K562 (cell line): ENCODE results near the gene GOLPH3L. TPM values are rescaled to one million over a fixed set of nuclear protein-coding genes. Genes with fewer than 3 reads are reported as not detected.

ENCODE experiments used
- ATAC-seq: fragments of 200-7000 bp; cut with Tn5 transposase; 3 replicates; pipeline ENCODE4 v1.9.1; 2020; ENCODE audit warnings: moderate library complexity
- BruUV-seq: library from RNA; stranded (reverse); fragments of 400-500 nt; replicated peaks from 2 replicates; lab custom pipeline; 2021; lab: Mats Ljungman, UMichigan
- CTCF ChIA-PET: fragments of 300-600 bp; formaldehyde crosslinking; extraction: SDS; loops from one replicate; lab custom pipeline; 2021; ENCODE audit warnings: low intra/inter-chr PET ratio; lab: Yijun Ruan, JAX
- POLR2A ChIA-PET: fragments of 300-600, 350-650 bp; sonication (Branson Sonifier 250); formaldehyde crosslinking; extraction: SDS; loops from one replicate; lab custom pipeline; 2021; ENCODE audit warnings: antibody characterized with exemption, inconsistent platforms; lab: Yijun Ruan, JAX
- DNase-seq, 4 experiments: peaks; one replicate each; pipeline versions ENCODE4 v3.0.0 to v3.0.0-alpha.2; 2011 to 2018; ENCODE audit warnings: low spot score in 3 of 4, mixed read lengths in 3 of 4; ENCODE audit errors: extremely low read depth in 1 of 4
- FAIRE-seq: peaks from 2 replicates; lab custom pipeline; 2011; peaks lifted over from hg19 to GRCh38; lab: Jason Lieb, UNC
- H2AFZ ChIP-seq: 2 replicates; pipeline ENCODE4 v1.6.0; 2011; ENCODE audit warnings: low read depth, low read length, control low read depth, inconsistent platforms
- H3K27ac ChIP-seq: fragments of 200-600 bp; 3 replicates; pipeline ENCODE4 v1.8.0; 2011; ENCODE audit warnings: low read depth, mild to moderate bottlenecking, control low read depth, inconsistent platforms, low read length, moderate library complexity, mixed read lengths; ENCODE audit errors: extremely low read depth
- H3K27me3 ChIP-seq, 2 experiments: fragments of 300-600 bp in 1 of 2; 2 replicates in 1 of 2; 3 replicates in 1 of 2; pipeline versions ENCODE4 v1.6.0 to v1.8.0; 2011; ENCODE audit warnings: inconsistent platforms in 2 of 2, low read length in 2 of 2, mild to moderate bottlenecking in 1 of 2, mixed read lengths in 1 of 2, moderate library complexity in 1 of 2; ENCODE audit not compliant: control insufficient read depth in 2 of 2, insufficient read depth in 2 of 2
- H3K36me3 ChIP-seq: fragments of 300-600 bp; 3 replicates; pipeline ENCODE4 v1.8.0; 2011; ENCODE audit warnings: mild to moderate bottlenecking, low read length, inconsistent platforms; ENCODE audit not compliant: control insufficient read depth, insufficient read depth
- H3K4me1 ChIP-seq, 2 experiments: fragments of 200-600 bp in 1 of 2; replicated peaks in 1 of 2; 2 replicates in 1 of 2; 3 replicates in 1 of 2; pipeline versions ENCODE4 v1.5.1 to v1.8.0; 2011; ENCODE audit warnings: inconsistent platforms in 2 of 2, low read length in 2 of 2, mild to moderate bottlenecking in 1 of 2, mixed read lengths in 1 of 2, moderate library complexity in 1 of 2; ENCODE audit not compliant: control insufficient read depth in 2 of 2, insufficient read depth in 2 of 2
- H3K4me2 ChIP-seq: 2 replicates; pipeline ENCODE4 v1.6.1; 2011; ENCODE audit warnings: low read length, control low read depth, inconsistent platforms, mixed read lengths; ENCODE audit not compliant: insufficient read depth
- H3K4me3 ChIP-seq: fragments of 200-600 bp; sonication (generic), shearing (Covaris generic); 2 replicates; pipeline ENCODE4 v1.5.1; 2016; ENCODE audit warnings: control low read depth, inconsistent platforms
- H3K79me2 ChIP-seq: fragments of 200-600 bp; 3 replicates; pipeline ENCODE4 v1.8.0; 2011; ENCODE audit warnings: low read length, inconsistent platforms; ENCODE audit not compliant: control insufficient read depth, insufficient read depth
- H3K9ac ChIP-seq, 2 experiments: 2 replicates each; pipeline versions ENCODE4 v1.6.0 to v1.6.1; 2011; ENCODE audit warnings: low read depth in 2 of 2, low read length in 2 of 2, control low read depth in 1 of 2, inconsistent platforms in 1 of 2, mild to moderate bottlenecking in 1 of 2, mixed read lengths in 1 of 2; ENCODE audit not compliant: insufficient read depth in 1 of 2
- H3K9me1 ChIP-seq: one replicate; pipeline ENCODE4 v1.6.0; 2011; ENCODE audit warnings: inconsistent platforms, mild to moderate bottlenecking, low read length, moderate library complexity; ENCODE audit not compliant: control insufficient read depth, insufficient read depth
- H3K9me3 ChIP-seq: replicated peaks from 2 replicates; pipeline ENCODE4 v1.5.1; 2011; ENCODE audit warnings: low read depth, low read length, inconsistent platforms; ENCODE audit not compliant: control insufficient read depth, insufficient read depth
- H4K20me1 ChIP-seq: replicated peaks from 2 replicates; pipeline ENCODE4 v1.6.1; 2011; ENCODE audit warnings: low read length, inconsistent platforms, mixed read lengths; ENCODE audit not compliant: control insufficient read depth, insufficient read depth
- ARID2 ChIP-seq: fragments of 450-650 bp; IDR thresholded peaks from 2 replicates; pipeline ENCODE4 v1.6.1; 2017; ENCODE audit warnings: antibody characterized with exemption, mild to moderate bottlenecking
- BRCA1 ChIP-seq, 2 experiments: fragments of 450-650 bp in 1 of 2; sonication (generic) in 1 of 2; formaldehyde crosslinking in 1 of 2; IDR thresholded peaks; 2 replicates each; pipeline versions ENCODE4 v1.5.0 to v1.6.1; 2017 to 2020; ENCODE audit warnings: mild to moderate bottlenecking in 1 of 2, missing genetic modification reagents in 1 of 2
- MXI1 ChIP-seq: IDR thresholded peaks from 2 replicates; pipeline ENCODE4 v1.6.1; 2011; ENCODE audit warnings: low read depth, mild to moderate bottlenecking, improper control_type of control experiment, low read length
- MYNN ChIP-seq, 2 experiments: sonication (generic); formaldehyde crosslinking in 1 of 2; IDR thresholded peaks; 2 replicates each; pipeline versions ENCODE4 v1.5.0 to v1.6.1; 2016 to 2020; ENCODE audit warnings: antibody characterized with exemption in 1 of 2, missing genetic modification reagents in 1 of 2
- NUFIP1 ChIP-seq: fragments of 450-650 bp; IDR thresholded peaks from 2 replicates; pipeline ENCODE4 v1.6.1; 2018; ENCODE audit not compliant: partially characterized antibody
- POLR2G ChIP-seq: fragments of 200-400 bp; formaldehyde crosslinking; IDR thresholded peaks from 2 replicates; pipeline ENCODE4 v1.6.1; 2017; ENCODE audit warnings: low read depth, mild to moderate bottlenecking, antibody characterized with exemption, low read length, moderate library complexity
- SMARCE1 ChIP-seq: fragments of 450-650 bp; IDR thresholded peaks from 2 replicates; pipeline ENCODE4 v1.7.1; 2016; ENCODE audit warnings: mild to moderate bottlenecking
- SRF ChIP-seq, 2 experiments: fragments of 250-450, 450-650 bp in 1 of 2; sonication (Bioruptor Pico) in 1 of 2; sonication (generic) in 1 of 2; formaldehyde crosslinking; IDR thresholded peaks; 2 replicates each; pipeline versions ENCODE4 v1.5.0 to v1.5.1; 2020 to 2022; ENCODE audit warnings: mild to moderate bottlenecking in 1 of 2, missing genetic modification reagents in 1 of 2
- WGBS: fragments of 100-300 bp; shearing (Covaris generic); methylation state at CpG from one replicate; pipeline ENCODE4 v1.1.6; 2016; ENCODE audit warnings: low coverage, mixed read lengths; ENCODE audit not compliant: insufficient coverage; ENCODE audit errors: missing lambda C conversion rate; 5-methylcytosine and 5-hydroxymethylcytosine counted together
- in situ Hi-C: fragments of 300-500 bp; cut with MboI; formaldehyde crosslinking; loops from 4 replicates; pipeline ENCODE4 v1.15.0; 2018; ENCODE audit warnings: inconsistent platforms, mixed read lengths
- intact Hi-C: fragments of 100-400 bp; cut with micrococcal nuclease; formaldehyde crosslinking; loops from 2 replicates; pipeline ENCODE4 v1.14.2; 2022
- polyA plus RNA-seq, 8 experiments: library from polyadenylated mRNA; depleted of rRNA in 4 of 8; stranded (reverse) in 5 of 8; unstranded in 3 of 8; fragments of >200 nt; fragmentation: Nextera tagmentation in 2 of 8; fragmentation: Illumina TruSeq in 1 of 8; extraction: Ambion mirVana in 2 of 8; extraction: Trizol in 1 of 8; gene quantifications; 2 replicates each; pipeline versions ENCODE4 v1.2.1 to v1.2.3, GENCODE V29; 2011 to 2014; ENCODE audit warnings: inconsistent platforms in 1 of 8, missing spikeins in 1 of 8
- total RNA-seq, 7 experiments: library from RNA; depleted of rRNA in 6 of 7; stranded (reverse); fragments of >200 nt in 6 of 7; fragmentation: Illumina TruSeq in 2 of 7; extraction: Trizol in 2 of 7; gene quantifications; 2 replicates each; pipeline versions ENCODE4 v1.2.1 to v1.2.3, GENCODE V29; 2011 to 2021; ENCODE audit warnings: low replicate concordance in 1 of 7
- TF ChIP-seq, protein P1 (sequence below): fragments of 450-650 bp; IDR thresholded peaks from 2 replicates; pipeline ENCODE4 v1.6.1; 2016; ENCODE audit warnings: low read depth, mild to moderate bottlenecking, moderate library complexity
- TF ChIP-seq, protein P2 (sequence below), 2 experiments: fragments of 450-650 bp in 1 of 2; sonication (generic) in 1 of 2; formaldehyde crosslinking in 1 of 2; IDR thresholded peaks; 2 replicates each; pipeline versions ENCODE4 v1.7.1 to v1.9.0; 2016 to 2022; ENCODE audit warnings: inconsistent platforms in 1 of 2, mild to moderate bottlenecking in 1 of 2, missing genetic modification reagents in 1 of 2

The GOLPH3L gene
- total and polyA plus RNA-seq, 9 of the 15 experiments (the other 6 are each of a cell fraction or from before 2014, with no cell fraction given), result 8.1 to 42.1 (median 21.6) TPM

DNA sequence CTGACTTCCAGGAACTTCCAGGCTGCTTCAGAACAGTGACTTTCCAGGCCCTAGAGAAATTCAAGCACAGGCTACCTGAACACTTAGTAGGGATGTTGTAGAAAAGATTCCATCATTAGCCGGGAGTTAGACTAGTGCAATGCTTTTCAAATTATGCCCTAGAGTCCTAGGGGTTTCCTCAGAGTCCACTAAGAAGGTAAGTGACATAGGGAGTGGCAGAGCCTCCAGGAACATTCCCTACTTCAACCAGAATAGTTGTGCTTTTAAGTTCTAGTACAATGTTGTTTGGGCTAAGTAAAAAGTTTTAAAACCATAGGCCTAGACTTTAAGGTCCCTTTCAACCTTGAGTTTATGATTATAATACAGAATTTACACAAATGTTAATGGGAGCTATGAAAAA, 9.1 kb upstream of the GOLPH3L start:
- no peaks in the 10 kb centered on the region for H3K27me3 ChIP-seq
- intact Hi-C loops (no loop called here), in situ Hi-C loops (no loop called here)
- no peak overlapping the region for H3K9ac ChIP-seq
- H3K4me2 ChIP-seq, result no peak overlapping the region
- ATAC-seq (peak; percentile 52; the same call in 1 of the 3 replicates), FAIRE-seq (no peak), DNase-seq (no peak)
- ChIA-PET CTCF (no interaction called here), POLR2A (interaction anchor here (1.7 kb wide), 1 partner anchor 9 kb away, joined by 6 read pairs; the partner anchor contains the start of gene GOLPH3L)
- no peaks in the 10 kb centered on the region for H3K4me1 ChIP-seq
- no peaks in the 10 kb centered on the region for H3K36me3 ChIP-seq
- peak overlapping the region; percentile 18 for H2AFZ ChIP-seq
- H3K4me3 ChIP-seq, result no peak overlapping the region
- H3K9me1 ChIP-seq, result no peaks in the 10 kb centered on the region
- no peaks in the 10 kb centered on the region for H4K20me1 ChIP-seq
- BruUV-seq, result no TSS peak
- WGBS, result 44% methylated on average over 1 of the region's 1 CpG
- no peak overlapping the region for H3K27ac ChIP-seq
- no peaks in the 10 kb centered on the region for H3K9me3 ChIP-seq
- no peaks in the 10 kb centered on the region for H3K79me2 ChIP-seq
- TF ChIP-seq, protein P1, sequence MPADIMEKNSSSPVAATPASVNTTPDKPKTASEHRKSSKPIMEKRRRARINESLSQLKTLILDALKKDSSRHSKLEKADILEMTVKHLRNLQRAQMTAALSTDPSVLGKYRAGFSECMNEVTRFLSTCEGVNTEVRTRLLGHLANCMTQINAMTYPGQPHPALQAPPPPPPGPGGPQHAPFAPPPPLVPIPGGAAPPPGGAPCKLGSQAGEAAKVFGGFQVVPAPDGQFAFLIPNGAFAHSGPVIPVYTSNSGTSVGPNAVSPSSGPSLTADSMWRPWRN, result no peak
- no peak for TF ChIP-seq SMARCE1
- TF ChIP-seq, protein P2, sequence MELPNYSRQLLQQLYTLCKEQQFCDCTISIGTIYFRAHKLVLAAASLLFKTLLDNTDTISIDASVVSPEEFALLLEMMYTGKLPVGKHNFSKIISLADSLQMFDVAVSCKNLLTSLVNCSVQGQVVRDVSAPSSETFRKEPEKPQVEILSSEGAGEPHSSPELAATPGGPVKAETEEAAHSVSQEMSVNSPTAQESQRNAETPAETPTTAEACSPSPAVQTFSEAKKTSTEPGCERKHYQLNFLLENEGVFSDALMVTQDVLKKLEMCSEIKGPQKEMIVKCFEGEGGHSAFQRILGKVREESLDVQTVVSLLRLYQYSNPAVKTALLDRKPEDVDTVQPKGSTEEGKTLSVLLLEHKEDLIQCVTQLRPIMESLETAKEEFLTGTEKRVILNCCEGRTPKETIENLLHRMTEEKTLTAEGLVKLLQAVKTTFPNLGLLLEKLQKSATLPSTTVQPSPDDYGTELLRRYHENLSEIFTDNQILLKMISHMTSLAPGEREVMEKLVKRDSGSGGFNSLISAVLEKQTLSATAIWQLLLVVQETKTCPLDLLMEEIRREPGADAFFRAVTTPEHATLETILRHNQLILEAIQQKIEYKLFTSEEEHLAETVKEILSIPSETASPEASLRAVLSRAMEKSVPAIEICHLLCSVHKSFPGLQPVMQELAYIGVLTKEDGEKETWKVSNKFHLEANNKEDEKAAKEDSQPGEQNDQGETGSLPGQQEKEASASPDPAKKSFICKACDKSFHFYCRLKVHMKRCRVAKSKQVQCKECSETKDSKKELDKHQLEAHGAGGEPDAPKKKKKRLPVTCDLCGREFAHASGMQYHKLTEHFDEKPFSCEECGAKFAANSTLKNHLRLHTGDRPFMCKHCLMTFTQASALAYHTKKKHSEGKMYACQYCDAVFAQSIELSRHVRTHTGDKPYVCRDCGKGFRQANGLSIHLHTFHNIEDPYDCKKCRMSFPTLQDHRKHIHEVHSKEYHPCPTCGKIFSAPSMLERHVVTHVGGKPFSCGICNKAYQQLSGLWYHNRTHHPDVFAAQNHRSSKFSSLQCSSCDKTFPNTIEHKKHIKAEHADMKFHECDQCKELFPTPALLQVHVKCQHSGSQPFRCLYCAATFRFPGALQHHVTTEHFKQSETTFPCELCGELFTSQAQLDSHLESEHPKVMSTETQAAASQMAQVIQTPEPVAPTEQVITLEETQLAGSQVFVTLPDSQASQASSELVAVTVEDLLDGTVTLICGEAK (IDR thresholded peaks at IDR 0.05), result no peak
- TF ChIP-seq, protein P2 (CRISPR knock-in tag; IDR thresholded peaks at IDR 0.05), result no peak
- no peak for TF ChIP-seq POLR2G
- TF ChIP-seq MYNN (IDR thresholded peaks at IDR 0.05), result no peak
- TF ChIP-seq MYNN (CRISPR knock-in tag; IDR thresholded peaks at IDR 0.05), result no peak
- no peak for TF ChIP-seq SRF (CRISPR knock-in tag; IDR thresholded peaks at IDR 0.05)
- no peak for TF ChIP-seq MXI1
- TF ChIP-seq NUFIP1, result no peak
- TF ChIP-seq ARID2, result no peak
- TF ChIP-seq BRCA1 (IDR thresholded peaks at IDR 0.05), result no peak
- no peak for TF ChIP-seq BRCA1 (CRISPR knock-in tag; IDR thresholded peaks at IDR 0.05)
